ENCODE measurements around the gene LRRC46. TPM values are rescaled to one million over a fixed set of nuclear protein-coding genes. Genes with fewer than 3 reads are reported as not detected.

Gene LRRC46
- total and polyA plus RNA-seq, 2 of the 13 experiments (the other 11 are each of a cell fraction or from before 2014, with no cell fraction given), result 0.09 TPM

DNA sequence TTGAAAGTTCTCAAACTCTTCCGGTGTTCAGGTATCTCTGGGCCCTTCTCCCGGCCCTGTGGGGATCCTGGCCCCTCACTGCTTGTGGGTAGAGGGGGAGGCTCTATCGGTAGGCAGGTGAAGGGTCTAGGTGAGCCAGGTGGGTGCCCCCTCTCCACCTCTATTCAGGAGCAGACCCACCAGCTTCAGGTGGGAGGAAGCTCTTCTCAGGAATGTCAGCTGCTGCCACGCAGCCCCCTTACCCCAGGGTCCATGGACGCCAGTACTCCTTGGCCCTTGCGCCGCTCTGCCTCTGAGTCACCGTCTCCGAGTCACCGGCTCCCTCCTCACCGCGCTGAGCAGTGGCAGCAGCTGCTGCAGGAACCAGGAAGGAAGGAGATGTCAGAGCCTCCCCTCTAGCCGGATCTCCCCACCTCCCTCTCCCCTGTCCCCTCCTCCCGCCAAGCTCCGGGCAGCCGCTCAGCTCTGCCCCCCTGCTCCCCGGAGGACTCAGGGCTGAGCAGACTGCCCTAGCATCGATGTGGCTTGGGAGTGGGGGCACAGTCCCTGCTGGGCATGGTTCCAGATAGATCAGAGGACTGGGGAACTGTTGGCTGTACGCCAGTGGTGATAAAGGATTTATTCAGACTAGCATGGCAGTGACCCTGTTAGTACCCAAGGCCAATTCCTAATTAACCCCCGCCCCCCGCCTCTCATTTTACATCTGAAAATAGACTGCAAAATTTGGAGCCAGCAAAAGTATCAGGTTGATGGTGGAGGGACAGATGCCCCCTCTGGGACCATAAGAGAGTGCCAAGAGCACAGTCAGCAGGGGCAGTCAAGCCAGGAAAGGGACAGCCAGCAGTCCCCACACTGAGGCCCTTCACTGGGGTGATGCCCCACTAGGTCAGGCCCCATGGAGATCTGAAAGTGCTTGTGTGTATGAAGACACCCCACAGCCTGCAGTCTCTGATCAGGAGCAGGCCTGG, 9.8 kb upstream of the LRRC46 start, which contains the start of gene OSBPL7 (continued):
- TF ChIP-seq, protein P1, sequence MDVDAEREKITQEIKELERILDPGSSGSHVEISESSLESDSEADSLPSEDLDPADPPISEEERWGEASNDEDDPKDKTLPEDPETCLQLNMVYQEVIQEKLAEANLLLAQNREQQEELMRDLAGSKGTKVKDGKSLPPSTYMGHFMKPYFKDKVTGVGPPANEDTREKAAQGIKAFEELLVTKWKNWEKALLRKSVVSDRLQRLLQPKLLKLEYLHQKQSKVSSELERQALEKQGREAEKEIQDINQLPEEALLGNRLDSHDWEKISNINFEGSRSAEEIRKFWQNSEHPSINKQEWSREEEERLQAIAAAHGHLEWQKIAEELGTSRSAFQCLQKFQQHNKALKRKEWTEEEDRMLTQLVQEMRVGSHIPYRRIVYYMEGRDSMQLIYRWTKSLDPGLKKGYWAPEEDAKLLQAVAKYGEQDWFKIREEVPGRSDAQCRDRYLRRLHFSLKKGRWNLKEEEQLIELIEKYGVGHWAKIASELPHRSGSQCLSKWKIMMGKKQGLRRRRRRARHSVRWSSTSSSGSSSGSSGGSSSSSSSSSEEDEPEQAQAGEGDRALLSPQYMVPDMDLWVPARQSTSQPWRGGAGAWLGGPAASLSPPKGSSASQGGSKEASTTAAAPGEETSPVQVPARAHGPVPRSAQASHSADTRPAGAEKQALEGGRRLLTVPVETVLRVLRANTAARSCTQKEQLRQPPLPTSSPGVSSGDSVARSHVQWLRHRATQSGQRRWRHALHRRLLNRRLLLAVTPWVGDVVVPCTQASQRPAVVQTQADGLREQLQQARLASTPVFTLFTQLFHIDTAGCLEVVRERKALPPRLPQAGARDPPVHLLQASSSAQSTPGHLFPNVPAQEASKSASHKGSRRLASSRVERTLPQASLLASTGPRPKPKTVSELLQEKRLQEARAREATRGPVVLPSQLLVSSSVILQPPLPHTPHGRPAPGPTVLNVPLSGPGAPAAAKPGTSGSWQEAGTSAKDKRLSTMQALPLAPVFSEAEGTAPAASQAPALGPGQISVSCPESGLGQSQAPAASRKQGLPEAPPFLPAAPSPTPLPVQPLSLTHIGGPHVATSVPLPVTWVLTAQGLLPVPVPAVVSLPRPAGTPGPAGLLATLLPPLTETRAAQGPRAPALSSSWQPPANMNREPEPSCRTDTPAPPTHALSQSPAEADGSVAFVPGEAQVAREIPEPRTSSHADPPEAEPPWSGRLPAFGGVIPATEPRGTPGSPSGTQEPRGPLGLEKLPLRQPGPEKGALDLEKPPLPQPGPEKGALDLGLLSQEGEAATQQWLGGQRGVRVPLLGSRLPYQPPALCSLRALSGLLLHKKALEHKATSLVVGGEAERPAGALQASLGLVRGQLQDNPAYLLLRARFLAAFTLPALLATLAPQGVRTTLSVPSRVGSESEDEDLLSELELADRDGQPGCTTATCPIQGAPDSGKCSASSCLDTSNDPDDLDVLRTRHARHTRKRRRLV (CRISPR knock-in tag; IDR thresholded peaks at IDR 0.05), result no peak
- TF ChIP-seq AGO1 (IDR thresholded peaks at IDR 0.05; ENCODE audit: low read depth, low read length, poor library complexity, severe bottlenecking), result no peak
- TF ChIP-seq ZNF329 (CRISPR knock-in tag; IDR thresholded peaks at IDR 0.05; ENCODE audit: low read depth), result no peak
- TF ChIP-seq ZNF629 (CRISPR knock-in tag; conservative IDR thresholded peaks at IDR 0.05), result no peak
- TF ChIP-seq PHF21A (CRISPR knock-in tag; IDR thresholded peaks at IDR 0.05), result no peak
- TF ChIP-seq SIX1 (CRISPR knock-in tag; IDR thresholded peaks at IDR 0.05; ENCODE audit: borderline replicate concordance), result no peak
- no peak for TF ChIP-seq TCF12 (IDR thresholded peaks at IDR 0.05)
- no peak for TF ChIP-seq TCF12 (CRISPR knock-in tag; IDR thresholded peaks at IDR 0.05)
- TF ChIP-seq PHF20 (CRISPR knock-in tag; IDR thresholded peaks at IDR 0.05), result peak; percentile 95
- no peak for TF ChIP-seq SMAD1 (CRISPR knock-in tag; IDR thresholded peaks at IDR 0.05; ENCODE audit: borderline replicate concordance, low read depth)
- no peak for TF ChIP-seq LCORL (IDR thresholded peaks at IDR 0.05)
- TF ChIP-seq LCORL (CRISPR knock-in tag; IDR thresholded peaks at IDR 0.05), result peak; percentile 70
- no peak for TF ChIP-seq CHD2 (IDR thresholded peaks at IDR 0.05; ENCODE audit: low read depth, low read length)
- TF ChIP-seq, protein P2, sequence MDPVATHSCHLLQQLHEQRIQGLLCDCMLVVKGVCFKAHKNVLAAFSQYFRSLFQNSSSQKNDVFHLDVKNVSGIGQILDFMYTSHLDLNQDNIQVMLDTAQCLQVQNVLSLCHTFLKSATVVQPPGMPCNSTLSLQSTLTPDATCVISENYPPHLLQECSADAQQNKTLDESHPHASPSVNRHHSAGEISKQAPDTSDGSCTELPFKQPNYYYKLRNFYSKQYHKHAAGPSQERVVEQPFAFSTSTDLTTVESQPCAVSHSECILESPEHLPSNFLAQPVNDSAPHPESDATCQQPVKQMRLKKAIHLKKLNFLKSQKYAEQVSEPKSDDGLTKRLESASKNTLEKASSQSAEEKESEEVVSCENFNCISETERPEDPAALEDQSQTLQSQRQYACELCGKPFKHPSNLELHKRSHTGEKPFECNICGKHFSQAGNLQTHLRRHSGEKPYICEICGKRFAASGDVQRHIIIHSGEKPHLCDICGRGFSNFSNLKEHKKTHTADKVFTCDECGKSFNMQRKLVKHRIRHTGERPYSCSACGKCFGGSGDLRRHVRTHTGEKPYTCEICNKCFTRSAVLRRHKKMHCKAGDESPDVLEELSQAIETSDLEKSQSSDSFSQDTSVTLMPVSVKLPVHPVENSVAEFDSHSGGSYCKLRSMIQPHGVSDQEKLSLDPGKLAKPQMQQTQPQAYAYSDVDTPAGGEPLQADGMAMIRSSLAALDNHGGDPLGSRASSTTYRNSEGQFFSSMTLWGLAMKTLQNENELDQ (CRISPR knock-in tag; IDR thresholded peaks at IDR 0.05; ENCODE audit: borderline replicate concordance), result no peak
- 0 out of 2 replicates have a peak, but pooled peaks have one; percentile 28 for TF ChIP-seq ZNF558 (CRISPR knock-in tag; IDR thresholded peaks at IDR 0.05; ENCODE audit: borderline replicate concordance)
- TF ChIP-seq ZNF280B (CRISPR knock-in tag; IDR thresholded peaks at IDR 0.05; ENCODE audit: borderline replicate concordance), result no peak
- no peak for TF ChIP-seq ZFYVE20 (CRISPR knock-in tag; IDR thresholded peaks at IDR 0.05; ENCODE audit: borderline replicate concordance, low read depth)
- TF ChIP-seq ZNF24 (IDR thresholded peaks at IDR 0.05), result no peak

Data from HepG2 (cell line).